HG03066 (cell line): ENCODE data around the gene C16orf96.
"Not testable (repeated sequence)": the region's sequence is repeated elsewhere in the genome, so short reads cannot be mapped to it uniquely, and the experiment has no call there.

Source experiments
- ATAC-seq: cut with Tn5 transposase; IDR thresholded peaks from one replicate; pipeline ENCODE4 v1.9.1; 2021; ENCODE audit warnings: low read depth; ENCODE audit not compliant: unreplicated experiment

C16orf96 gene

GRCh38 chr16:4557973-4558372 lies 1.8 kb downstream of the C16orf96 start:
- ATAC-seq: no peak

GRCh38 chr16:4561596-4561995 lies 5.5 kb downstream of the C16orf96 start:
- ATAC-seq: no peak

- no peak for ATAC-seq
These were observed 8.6 kb downstream of the C16orf96 start for GRCh38 chr16:4564661-4565267.

GRCh38 chr16:4566144-4566543 lies 10.0 kb downstream of the C16orf96 start:
- ATAC-seq: no peak

- ATAC-seq: no peak
These were observed 13.9 kb downstream of the C16orf96 start for GRCh38 chr16:4570086-4570485.

- ATAC-seq: no peak
These were observed 14.7 kb downstream of the C16orf96 start for GRCh38 chr16:4570688-4571321.

- no peak for ATAC-seq
These were observed 16.6 kb downstream of the C16orf96 start for GRCh38 chr16:4572715-4573114.

GRCh38 chr16:4573926-4574325 lies 17.8 kb downstream of the C16orf96 start:
- ATAC-seq: not testable (repeated sequence)

DNA sequence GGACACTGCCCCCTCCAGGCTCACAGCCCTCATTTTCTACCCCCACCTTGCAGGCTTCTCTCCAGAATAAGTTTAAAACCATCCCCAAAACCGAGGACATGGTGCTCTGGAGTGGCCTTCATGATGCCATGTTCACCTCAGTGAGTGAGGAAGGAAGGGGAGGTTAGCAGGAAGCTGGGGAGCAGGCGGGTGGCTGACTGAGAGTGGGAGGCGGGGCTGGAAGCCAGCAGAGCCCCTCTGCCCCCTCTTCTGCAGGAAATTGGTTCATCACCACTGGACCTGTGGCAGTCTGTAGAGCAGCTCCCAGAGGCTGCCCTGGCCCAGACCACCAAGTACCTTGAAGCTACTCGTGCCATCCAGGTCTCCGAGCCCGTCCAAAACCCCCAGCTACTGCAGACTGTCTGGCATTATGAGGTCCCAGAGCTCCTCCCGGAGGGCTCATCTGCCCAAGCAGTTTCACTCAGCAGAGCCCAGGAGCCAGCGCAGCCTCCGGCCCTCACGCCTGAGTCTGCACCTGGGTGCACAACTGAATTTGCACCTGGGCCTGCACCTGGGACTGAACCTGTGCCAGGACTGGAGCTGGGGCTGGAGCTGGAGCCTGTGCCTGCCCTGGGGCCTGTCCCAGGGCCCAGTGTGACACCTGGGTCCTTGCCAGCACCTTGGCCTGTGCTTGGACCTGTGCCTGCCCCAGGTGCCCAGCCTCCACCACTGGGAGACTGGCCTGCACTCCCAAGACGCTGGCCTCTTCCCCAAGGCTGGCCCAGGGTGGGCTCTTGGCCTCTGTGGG lies 19.0 kb downstream of the C16orf96 start:
- ATAC-seq: no peak

GRCh38 chr16:4576008-4576407 lies 19.9 kb downstream of the C16orf96 start:
- no peak for ATAC-seq

DNA sequence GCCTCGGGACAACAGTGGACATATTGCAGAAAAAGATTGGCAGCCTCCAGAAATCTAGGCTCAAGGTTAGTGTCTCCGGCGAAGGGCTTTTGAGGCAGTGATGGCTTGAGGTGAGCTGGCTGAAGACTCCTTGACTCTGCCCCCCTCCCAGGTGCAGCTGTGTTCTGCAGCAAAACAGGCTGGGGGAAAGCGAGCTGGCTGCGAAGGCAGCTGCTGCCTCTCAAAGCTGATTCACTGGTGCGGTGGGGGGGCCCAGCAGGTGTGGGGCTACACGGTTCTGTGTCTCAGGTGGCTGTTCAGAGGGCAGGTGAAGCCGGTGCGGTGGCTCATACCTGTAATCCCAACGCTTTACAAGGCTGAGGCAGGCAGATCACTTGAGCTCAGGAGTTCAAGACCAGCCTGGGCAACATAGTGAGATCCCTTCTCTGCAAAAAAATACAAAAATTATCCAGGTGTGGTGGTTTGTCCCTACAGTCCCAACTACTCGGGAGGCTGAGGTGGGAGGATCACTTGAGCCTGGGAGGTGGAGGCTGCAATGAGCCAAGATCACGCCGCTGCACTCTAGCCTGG lies 22.9 kb downstream of the C16orf96 start:
- no peak for ATAC-seq

GRCh38 chr16:4580250-4580649 lies 24.1 kb downstream of the C16orf96 start:
- no peak for ATAC-seq

DNA sequence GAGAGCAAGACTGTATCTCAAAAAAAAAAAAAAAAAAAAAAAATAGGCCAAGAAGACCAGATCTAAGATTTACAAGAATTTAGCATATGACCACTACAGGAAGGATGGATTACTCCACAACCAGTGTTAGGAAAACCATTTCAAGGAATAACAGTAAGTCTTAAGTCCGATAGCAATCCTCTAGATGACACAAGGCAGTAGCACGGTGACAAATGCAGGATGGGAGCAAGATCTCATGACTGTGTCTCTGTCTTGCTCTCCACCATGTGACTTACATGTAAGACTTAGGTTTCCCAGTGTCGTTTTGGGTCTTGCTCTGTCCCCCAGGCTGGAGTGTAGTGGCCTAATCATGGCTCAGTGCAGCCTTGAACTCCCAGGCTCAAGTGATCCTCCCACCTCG lies 27.8 kb downstream of the C16orf96 start:
- ATAC-seq: no peak

DNA sequence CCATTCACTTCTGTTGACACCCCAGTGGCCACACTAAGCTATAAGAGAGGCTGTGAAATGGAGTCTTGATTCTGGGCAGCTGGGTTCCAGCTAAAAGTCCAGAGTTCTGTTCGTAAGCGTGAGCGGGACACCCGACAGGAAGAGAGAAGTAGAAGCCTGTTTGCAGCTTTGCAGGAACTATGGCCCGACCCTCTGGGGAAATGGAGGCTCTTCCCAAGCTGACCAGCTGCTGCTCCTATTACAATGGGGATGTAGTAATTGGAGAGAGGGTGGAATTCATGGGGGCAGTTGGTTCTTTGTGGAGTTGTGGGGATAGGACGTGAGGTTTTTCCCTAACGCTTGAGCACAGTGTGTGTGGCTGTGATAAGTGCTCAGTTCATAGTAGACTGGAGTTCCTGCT lies 30.2 kb downstream of the C16orf96 start:
- no peak for ATAC-seq

DNA sequence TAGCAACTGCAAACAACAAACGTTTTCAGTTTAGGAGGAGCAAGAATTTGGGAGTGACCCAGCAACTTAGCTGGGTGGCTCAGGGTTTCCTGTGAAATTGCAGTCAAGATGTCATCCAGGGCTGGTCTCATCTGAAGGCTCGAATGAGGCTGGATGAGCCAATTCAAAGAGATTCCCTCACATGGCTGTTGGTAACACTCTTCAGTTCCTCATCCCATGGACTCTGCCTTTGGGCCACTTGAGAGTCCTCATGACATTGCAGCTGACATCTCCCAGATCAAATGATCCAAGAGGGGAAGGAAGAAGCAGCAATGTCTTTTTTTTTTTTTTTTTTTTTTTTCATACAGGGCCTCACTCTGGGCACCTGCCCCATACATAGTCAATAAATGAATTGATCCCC lies 32.2 kb downstream of the C16orf96 start:
- no peak for ATAC-seq

GRCh38 chr16:4588961-4589360 lies 32.8 kb downstream of the C16orf96 start:
- ATAC-seq: no peak

DNA sequence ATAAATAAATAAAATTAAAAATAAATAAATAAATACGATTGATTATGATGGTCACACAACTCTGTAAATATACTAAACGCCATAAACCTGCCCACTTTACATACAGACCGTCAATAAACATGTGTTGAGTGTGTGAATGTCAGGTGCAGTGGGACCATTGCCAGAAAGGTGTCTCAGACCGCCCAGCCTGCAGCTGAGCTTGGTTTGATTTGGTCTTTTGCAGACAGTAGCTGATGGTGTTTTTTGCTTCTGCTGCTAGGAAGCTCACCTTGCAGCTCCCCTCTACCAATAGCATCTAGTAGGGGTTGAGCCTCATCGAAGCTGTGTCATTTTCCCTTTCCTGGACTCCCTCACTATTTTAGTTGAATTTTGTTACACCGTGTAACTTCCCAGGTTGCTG lies 35.1 kb downstream of the C16orf96 start:
- no peak for ATAC-seq

GRCh38 chr16:4591706-4592470 lies 35.7 kb downstream of the C16orf96 start:
- ATAC-seq: no peak

- no peak for ATAC-seq
These were observed 36.9 kb downstream of the C16orf96 start for GRCh38 chr16:4593086-4593485.

DNA sequence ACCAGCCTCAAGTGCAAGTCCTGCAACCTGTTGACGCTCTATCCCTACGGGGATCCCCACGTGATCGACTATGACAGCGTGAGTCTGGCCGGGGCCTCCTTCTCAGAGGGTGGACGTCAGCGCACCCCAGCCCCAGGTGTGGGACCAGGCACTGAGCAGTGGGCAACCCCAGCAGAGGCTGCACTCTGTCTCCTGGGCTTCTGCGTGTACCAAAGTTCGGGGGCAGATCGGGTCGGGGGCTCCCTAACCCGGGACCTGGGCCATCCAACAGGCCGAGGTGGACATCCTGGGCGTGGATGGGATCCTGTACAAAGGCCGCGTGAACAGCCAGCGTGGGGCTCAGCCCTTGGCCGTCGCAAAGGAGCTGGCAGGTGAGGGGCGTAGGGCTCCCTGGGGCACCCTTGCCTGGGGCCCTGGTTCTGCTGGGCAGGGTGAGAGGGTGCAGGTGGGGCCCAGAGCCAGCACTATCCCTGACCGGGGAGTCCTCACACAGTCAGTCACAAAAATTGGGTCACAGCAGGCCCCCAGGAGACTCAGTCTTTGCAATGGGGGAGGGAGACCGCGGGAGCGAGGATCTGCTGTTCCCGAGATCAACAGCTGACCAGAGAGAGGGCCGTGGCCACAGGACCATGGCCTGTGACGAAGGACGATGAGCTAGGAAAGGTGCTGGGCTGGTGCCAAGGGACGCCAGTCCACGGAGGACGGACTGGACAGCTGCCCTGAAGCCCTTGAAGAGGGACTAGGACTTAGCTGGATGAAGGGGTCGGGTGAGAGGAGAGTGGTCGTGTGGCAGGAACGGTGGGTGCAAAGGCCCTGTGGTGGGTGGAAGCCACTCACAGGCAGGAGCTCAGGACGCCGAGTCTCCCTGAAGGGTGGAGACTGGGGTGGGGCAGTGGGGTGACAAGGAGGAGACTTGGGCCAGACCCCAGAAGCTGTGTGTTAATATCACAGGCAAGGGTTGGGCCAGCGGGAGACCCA lies 38.6 kb downstream of the C16orf96 start:
- no peak for ATAC-seq
